Measurements from ENCODE around the gene PGK1.
"Not testable (repeated sequence)": the region's sequence is repeated elsewhere in the genome, so short reads cannot be mapped to it uniquely, and the experiment has no call there.

The PGK1 gene

GRCh38 chrX:78116766-78117165 lies 12.7 kb downstream of the PGK1 start:
- DNase-seq: no peak

DNA sequence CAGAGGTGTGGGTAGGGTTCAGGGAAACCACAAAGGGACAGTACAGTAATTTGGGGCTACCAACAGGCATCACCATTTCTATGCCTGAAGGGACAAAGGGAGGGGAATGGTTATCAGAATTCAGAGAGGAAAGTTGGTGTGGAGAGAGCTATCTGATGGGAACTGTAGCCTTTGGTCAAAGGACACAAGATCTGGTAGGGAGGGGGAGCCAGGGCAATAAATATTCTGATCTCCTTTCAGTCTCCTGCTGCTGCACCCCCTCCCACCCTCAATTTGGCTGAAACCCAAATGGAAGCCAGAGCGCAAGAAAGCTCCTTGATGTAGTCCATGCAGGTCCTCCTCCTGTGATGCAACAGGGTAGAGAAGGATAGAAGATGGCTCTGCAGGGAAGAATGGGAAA lies 14.6 kb downstream of the PGK1 start:
- DNase-seq: no peak

DNA sequence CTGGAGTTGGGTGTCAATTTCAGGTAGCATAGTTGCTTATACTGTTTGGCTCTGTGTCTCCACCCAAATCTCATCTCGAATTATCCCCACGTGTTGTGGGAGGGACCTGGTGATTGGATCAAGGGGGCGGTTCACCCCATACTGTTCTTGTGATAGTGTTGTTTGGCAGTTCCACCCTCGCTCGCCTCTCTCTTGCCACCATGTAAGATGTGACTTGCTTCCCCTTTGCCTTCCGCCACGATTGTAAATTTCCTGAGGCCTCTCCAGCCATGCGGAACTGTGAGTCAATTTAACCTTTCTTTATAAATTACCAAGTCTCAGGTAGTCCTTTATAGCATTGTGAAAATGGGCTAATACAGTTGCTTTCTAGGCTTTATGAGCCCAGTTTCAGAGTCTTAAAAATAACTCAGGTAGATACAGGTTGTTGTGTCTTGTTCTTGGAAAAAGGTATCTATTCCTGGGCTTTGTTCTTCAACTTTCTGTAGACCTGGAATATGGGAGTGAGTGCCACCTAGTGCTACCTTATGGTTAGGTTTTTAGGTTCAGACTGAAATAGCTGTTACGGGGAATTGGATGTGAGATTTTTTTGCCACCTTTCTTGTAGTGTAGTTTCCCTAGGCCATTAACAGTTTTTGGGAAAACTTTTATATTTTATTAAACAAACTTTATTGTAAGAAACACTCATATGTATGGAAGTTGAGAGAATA lies 15.6 kb downstream of the PGK1 start:
- DNase-seq: no peak

DNA sequence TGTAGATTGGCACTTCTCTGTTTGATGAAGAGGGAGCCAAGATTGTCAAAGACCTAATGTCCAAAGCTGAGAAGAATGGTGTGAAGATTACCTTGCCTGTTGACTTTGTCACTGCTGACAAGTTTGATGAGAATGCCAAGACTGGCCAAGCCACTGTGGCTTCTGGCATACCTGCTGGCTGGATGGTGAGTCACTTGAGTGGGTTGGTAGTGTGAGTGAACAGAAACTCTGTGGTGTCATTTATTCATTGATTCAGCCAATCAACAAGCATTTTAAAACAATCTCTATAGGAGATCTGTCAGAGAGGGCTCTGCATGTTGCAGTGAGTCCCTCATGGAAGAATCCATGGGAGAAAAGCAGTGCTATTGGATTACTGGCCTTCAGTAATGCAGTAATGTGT lies 19.1 kb downstream of the PGK1 start:
- no peak for DNase-seq

DNA sequence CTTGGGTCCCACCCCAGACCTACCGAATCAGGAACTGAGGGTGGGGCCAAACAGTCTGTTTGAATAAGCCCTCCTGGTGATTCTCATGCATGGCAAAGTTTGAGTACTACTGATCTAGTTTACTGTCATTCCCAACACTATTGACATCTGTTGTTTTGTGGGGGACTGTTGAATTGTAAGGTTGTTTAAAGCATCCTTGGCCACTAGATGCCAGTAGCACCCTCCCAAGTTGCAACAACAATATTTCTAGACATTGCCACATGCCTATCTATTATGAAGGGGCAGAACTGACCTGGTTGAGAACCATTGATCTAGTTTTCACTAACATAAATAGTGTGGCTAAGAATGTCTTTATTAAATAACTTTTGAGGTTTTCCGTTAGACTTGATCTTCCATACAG lies 20.3 kb downstream of the PGK1 start:
- no peak for DNase-seq

DNA sequence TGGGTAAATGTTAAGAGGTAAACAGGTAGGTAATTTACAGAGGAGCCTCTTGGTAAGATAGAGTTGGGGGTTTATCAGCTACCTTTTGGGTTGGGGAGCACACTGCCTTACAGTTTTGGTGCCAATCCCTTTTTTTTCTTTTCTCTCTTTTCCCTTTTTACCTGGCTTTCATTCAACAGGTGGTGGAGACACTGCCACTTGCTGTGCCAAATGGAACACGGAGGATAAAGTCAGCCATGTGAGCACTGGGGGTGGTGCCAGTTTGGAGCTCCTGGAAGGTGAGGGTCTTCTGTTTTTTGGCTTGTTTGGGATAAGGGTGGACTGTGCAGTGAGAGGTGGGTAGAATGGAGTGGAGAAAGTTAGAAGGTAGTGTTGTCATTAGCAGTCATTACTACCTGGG lies 21.1 kb downstream of the PGK1 start:
- no peak for DNase-seq

DNA sequence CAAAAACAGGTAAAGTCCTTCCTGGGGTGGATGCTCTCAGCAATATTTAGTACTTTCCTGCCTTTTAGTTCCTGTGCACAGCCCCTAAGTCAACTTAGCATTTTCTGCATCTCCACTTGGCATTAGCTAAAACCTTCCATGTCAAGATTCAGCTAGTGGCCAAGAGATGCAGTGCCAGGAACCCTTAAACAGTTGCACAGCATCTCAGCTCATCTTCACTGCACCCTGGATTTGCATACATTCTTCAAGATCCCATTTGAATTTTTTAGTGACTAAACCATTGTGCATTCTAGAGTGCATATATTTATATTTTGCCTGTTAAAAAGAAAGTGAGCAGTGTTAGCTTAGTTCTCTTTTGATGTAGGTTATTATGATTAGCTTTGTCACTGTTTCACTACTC lies 21.7 kb downstream of the PGK1 start:
- DNase-seq: not testable (repeated sequence)

DNA sequence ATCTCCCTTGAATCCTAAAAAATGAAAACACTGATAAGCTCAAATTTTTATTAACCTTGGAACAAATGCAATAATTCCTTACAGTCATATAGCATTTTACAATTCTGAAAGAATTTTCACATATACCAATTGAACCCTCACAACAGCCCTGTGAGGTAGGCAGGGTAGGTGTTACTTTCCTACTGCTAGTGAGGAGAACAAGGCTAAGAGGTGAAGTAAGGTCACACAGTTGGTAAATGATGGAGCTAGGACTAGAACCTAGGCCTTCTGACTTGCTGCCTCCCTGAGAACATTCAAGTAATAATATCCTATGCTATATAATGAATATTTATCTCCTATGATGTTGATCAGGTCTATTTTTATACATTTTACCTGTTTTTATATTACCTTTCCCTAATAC lies 25.7 kb downstream of the PGK1 start:
- DNase-seq: no peak

DNA sequence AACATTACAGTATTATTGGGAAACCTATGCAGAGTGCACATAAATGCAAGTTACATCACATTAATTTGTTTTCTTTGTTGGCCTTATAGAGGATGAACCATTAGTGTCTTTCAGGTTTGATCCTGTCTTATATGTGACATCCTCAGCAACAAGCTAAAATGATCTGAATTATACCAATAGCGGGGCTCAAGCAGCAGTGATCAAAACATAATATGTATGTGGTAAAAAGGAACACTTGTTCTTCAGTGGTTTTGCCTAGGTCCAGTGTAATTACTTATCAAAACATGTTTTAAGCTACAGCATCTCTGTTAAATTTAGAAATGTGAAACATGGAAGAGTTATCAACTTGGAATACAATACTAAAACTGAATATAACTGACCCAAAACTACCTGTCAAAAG lies 26.3 kb downstream of the PGK1 start:
- no peak for DNase-seq

DNA sequence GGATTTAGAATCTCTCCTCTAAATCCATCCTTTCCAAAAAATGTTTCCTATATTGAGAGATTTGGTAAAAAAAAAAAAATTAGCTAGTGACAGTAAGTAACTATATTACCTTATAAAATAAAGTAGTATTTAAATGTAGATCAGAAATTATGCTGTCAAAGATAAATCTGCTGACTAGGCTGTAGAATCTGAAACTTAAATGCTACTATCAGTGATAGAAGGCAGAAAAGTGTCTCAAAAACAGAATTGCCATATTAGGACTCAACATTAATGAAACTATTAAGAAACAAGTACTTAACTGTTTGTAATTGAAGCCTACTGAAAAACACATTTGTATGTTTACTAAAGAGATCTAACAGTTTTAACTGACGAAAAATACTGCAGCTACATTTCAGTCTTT lies 27.1 kb downstream of the PGK1 start:
- no peak for DNase-seq

- DNase-seq: no peak
These were observed 29.4 kb downstream of the PGK1 start for GRCh38 chrX:78133238-78133960.

DNA sequence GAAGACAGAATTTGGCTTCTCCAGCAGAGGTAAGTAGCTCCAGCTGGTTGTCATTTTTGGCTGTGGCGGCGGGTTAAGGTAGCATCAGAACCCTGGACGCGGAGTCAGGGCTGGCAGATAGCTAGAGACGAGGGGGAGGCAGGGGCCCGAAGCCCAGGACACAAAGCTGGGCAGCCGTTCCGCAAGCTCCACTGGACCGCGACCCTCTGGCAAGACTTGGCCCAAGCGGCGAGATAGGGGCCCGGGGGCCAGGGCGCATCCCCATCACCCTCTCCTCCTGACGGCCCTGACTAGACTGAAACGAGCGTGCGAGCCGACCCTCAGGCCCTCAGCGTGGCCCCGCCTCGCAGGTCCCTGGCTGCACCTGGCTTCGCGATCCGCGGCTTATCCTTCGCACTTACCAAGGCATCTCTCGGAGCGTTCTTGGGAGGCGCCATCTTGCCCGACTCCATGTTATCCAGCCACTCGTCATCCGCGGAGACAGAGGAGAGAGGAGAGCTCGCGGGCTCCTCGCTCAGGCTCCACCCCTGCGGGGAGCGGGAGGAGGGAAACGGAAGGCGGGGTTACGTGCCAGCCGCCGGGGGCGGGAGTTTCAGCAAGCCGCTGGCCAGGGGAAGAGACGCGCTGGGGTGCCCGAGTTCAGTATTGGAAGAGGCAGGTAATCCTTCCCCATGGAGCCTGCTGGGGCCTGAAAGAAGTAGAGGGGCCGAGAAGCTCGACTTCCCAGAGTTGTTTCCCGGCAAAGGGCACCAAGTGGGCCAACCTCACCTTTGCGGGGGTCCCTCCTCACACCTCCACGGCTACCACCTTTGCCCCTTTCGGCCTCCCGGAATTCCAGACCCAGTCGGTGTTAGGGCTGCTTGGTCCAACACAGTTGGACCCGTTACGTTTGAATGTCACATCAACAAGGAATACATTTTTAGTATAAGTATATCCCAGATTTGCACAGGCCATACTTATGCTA lies 35.4 kb downstream of the PGK1 start, which contains the start of gene TAF9B:
Gene TAF9B, minus strand, starts transcription at position 491 of the 964 bp plus-strand sequence. Its CDS starts 39 bp downstream, at position 452.
- peak; percentile 8 to 51 for DNase-seq

GRCh38 chrX:78140206-78140605 lies 36.2 kb downstream of the PGK1 start:
- DNase-seq: no peak

DNA sequence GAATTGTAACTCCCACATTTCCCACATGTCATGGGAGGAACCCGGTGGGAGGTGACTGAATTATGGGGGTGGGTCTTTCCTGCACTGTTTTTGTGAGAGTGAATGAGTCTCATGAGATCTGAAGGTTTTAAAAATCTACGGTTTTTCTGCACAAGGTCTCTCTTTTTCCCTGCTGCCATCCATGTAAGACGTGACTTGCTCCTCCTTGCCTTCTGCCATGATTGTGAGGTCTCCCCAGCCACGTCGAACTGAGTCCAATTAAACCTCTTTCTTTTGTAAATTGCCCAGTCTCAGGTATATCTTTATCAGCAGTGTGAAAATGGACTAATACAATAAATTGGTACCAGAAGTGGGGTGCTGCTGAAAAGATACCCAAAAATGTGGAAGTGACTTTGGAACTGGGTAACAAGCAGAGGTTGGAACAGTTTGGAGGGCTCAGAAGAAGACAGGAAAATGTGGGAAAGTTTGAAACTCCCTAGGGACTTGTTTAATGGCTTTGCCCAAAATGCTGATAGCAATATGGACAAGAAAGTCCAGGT lies 43.0 kb downstream of the PGK1 start:
- not testable (repeated sequence) for DNase-seq

GRCh38 chrX:78157373-78157772 lies 53.3 kb downstream of the PGK1 start:
- not testable (repeated sequence) for DNase-seq

DNA sequence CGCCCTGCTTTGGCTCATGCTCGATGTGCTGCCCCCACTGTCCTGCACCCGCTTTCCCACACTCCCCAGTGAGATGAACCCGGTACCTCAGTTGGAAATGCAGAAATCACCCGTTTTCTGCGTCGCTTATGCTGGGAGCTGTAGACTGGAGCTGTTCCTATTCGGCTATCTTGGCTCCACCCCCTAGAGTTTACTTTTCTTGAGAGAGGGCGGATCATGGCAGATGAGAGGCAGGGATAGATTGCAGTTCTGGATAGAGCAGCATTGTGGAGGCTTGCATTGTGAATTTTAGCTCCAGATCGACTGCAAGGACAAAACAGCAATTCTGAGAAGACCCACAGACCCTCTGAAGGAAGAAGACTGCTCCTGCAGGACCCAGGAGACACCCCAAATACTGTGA lies 53.8 kb downstream of the PGK1 start:
- DNase-seq: not testable (repeated sequence)

DNA sequence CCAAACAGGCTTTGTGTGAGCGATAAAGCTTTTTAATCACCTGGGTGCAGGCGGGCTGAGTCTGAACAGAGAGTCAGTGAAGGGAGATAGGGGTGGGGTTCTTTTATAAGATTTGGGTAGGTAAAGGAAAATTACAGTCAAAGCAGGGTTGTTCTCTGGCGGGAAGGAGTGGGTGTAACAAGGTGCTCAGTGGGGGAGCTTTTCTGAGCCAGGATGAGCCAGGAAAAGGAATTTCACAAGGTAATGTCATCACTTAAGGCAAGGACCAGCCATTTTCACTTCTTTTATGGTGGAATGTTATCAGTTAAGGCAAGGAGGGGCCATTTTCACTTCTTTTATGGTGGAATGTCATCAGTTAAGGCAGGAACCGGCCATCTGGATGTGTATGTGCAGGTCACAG lies 56.7 kb downstream of the PGK1 start:
- DNase-seq: not testable (repeated sequence)

DNA sequence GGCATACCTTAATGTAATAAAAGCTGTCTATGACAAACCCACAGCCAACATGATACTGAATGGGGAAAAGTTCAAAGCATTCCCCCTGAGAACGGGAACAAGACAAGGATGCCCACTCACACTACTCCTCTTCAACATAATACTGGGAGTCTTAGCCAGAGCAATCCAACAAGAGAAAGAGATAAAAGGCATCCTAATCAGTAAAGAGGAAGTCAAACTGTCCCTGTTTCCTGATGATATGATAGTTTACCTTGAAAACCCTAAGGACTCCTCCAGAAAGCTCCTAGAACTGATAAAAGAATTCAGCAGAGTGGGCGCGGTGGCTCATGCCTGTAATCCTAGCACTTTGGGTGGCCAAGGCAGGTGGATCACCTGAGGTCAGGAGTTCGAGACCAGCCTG lies 59.1 kb downstream of the PGK1 start:
- not testable (repeated sequence) for DNase-seq

GRCh38 chrX:78165425-78165824 lies 61.4 kb downstream of the PGK1 start:
- no peak for DNase-seq

- no peak for DNase-seq
These were observed 64.0 kb downstream of the PGK1 start for GRCh38 chrX:78168065-78168464.

Data from SW 1271 (cell line).